ENCODE data around the gene RBBP4.

Gene RBBP4

DNA sequence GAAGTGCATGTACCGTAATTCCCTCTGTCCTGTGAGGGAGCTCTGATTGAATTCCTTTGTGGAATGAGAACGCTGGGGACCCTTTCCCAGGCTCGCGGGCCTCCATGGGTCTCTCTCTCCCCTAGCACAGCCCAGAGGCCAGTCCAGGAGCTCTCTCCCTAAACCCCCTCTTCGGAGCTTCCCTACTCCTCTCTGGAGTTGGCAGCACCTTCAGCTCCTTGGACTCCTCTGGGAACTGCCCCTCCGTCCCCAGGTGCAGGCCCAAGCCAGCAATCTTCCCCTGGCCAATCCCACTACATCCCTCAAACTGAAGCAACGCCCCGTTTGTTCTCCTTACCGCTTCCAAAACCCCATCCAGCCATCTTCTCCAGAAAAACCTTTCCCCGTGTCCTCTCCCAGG, 62.1 kb downstream of the RBBP4 start:
- POLR2A ChIA-PET, result interaction anchor here (2.0 kb wide), 1 partner anchor 59 kb away, joined by 13 read pairs; no protein-coding TSS in a partner anchor
- DNase-seq (ENCODE audit: low read depth, low spot score), result no peak
- no peak for TF ChIP-seq CTCF (IDR thresholded peaks at IDR 0.05; ENCODE audit: insufficient read depth, low read length, missing control alignments)
- CTCF ChIA-PET, result interaction anchor here (0.6 to 15.3 kb wide), 35 partner anchors 9 to 379 kb away, joined by 3 to 299 read pairs (median 9); partner anchors contain the start of genes FNDC5 and SYNC
- no peak overlapping the region for H3K4me3 ChIP-seq (ENCODE audit: low read depth, low read length)

DNA sequence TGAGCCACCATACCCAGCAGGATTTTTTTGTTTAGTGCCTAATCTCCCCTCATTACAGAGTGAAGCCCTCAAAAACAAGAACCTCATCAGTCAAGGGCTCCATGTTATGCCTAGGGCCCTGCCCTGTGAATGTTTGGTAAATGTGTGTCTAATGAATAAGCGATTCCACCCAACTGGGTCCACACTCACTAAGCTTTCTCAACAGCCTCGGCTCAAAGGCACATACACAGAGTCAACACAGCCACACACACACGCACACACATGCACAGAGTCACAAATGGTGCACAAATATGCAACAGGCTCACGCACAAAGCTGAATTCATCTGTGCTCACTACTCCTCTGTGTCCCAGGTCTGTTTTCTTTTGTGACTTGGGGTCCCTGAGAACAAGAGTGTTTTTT, 63.3 kb downstream of the RBBP4 start:
- H3K4me3 ChIP-seq (ENCODE audit: low read depth, low read length), result no peak overlapping the region
- POLR2A ChIA-PET, result interaction anchor here (0.7 kb wide), 1 partner anchor 11 kb away, joined by 3 read pairs; no protein-coding TSS in a partner anchor
- CTCF ChIA-PET, result interaction anchor here (2.3 to 15.3 kb wide), 6 partner anchors 9 to 67 kb away, joined by 6 to 299 read pairs (median 42); no protein-coding TSS in a partner anchor
- TF ChIP-seq CTCF (IDR thresholded peaks at IDR 0.05; ENCODE audit: insufficient read depth, low read length, missing control alignments), result no peak
- no peak for DNase-seq (ENCODE audit: low read depth, low spot score)

- DNase-seq (ENCODE audit: low read depth, low spot score), result no peak
- H3K4me3 ChIP-seq (ENCODE audit: low read depth, low read length), result no peak overlapping the region
- POLR2A ChIA-PET, result interaction anchor here (1.0 to 1.7 kb wide), 2 partner anchors 10 to 28 kb away, joined by 3 to 5 read pairs; no protein-coding TSS in a partner anchor
- CTCF ChIA-PET, result interaction anchor here (1.3 to 15.3 kb wide), 2 partner anchors 9 to 56 kb away, joined by 4 to 299 read pairs; no protein-coding TSS in a partner anchor
- no peak for TF ChIP-seq CTCF (IDR thresholded peaks at IDR 0.05; ENCODE audit: insufficient read depth, low read length, missing control alignments)
Observed at GRCh38 chr1:32715901-32716311, 64.9 kb downstream of the RBBP4 start.

- DNase-seq (ENCODE audit: low read depth, low spot score), result no peak
- H3K4me3 ChIP-seq (ENCODE audit: low read depth, low read length), result no peak overlapping the region
- CTCF ChIA-PET, result interaction anchor here (1.0 to 15.3 kb wide), 3 partner anchors 9 to 56 kb away, joined by 4 to 299 read pairs (median 4); no protein-coding TSS in a partner anchor
- TF ChIP-seq CTCF (IDR thresholded peaks at IDR 0.05; ENCODE audit: insufficient read depth, low read length, missing control alignments), result no peak
- POLR2A ChIA-PET, result interaction anchor here (1.0 to 1.7 kb wide), 2 partner anchors 10 to 29 kb away, joined by 3 to 5 read pairs; no protein-coding TSS in a partner anchor
Observed at GRCh38 chr1:32716312-32717148, 65.5 kb downstream of the RBBP4 start.

- no peak for DNase-seq (ENCODE audit: low read depth, low spot score)
- ChIA-PET CTCF (interaction anchor here (1.0 to 15.3 kb wide), 2 partner anchors 9 to 55 kb away, joined by 4 to 299 read pairs; no protein-coding TSS in a partner anchor), POLR2A (no interaction called here)
- H3K4me3 ChIP-seq (ENCODE audit: low read depth, low read length), result no peak overlapping the region
- no peak for TF ChIP-seq CTCF (IDR thresholded peaks at IDR 0.05; ENCODE audit: insufficient read depth, low read length, missing control alignments)
Observed at GRCh38 chr1:32717503-32717902, 66.5 kb downstream of the RBBP4 start.

DNA sequence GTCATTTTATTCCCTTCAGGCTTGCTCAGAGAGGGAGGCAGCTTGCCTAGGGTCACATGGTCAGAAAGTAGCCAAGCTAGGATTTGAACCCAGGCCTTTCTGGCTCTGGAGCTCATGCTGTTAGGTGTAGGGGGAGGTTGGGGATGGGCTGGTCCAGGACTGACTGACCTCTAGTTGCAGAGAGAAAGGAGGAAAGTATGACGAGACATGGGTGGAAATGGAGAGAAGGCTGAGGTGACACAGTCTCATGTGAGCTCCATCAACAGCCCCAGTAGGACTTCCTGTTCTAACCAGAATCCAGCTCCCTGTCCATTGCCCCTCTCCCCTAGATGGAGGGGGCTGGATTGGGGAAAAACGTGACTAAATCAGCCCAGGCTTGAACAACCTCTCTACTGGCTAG, 67.0 kb downstream of the RBBP4 start:
- DNase-seq (ENCODE audit: low read depth, low spot score), result no peak
- no peak for TF ChIP-seq CTCF (IDR thresholded peaks at IDR 0.05; ENCODE audit: insufficient read depth, low read length, missing control alignments)
- POLR2A ChIA-PET, result no interaction called here
- CTCF ChIA-PET, result interaction anchor here (15.3 kb wide), 1 partner anchor 54 kb away, joined by 299 read pairs; no protein-coding TSS in a partner anchor
- no peak overlapping the region for H3K4me3 ChIP-seq (ENCODE audit: low read depth, low read length)

Data from AG04449 (cell line).